Activated T-cell treated with anti-CD3 and anti-CD28 coated beads, Interleukin-2, amount 50 U/mL, for 1 hour (primary cell): ENCODE data around the gene MAB21L1.

ENCODE experiments used
- DNase-seq: peaks from one replicate; pipeline ENCODE4 v3.0.0-alpha.2; 2020

MAB21L1 gene

GRCh38 chr13:35479038-35479492, 2.6 kb upstream of the MAB21L1 start:
- DNase-seq, result no peak

DNA sequence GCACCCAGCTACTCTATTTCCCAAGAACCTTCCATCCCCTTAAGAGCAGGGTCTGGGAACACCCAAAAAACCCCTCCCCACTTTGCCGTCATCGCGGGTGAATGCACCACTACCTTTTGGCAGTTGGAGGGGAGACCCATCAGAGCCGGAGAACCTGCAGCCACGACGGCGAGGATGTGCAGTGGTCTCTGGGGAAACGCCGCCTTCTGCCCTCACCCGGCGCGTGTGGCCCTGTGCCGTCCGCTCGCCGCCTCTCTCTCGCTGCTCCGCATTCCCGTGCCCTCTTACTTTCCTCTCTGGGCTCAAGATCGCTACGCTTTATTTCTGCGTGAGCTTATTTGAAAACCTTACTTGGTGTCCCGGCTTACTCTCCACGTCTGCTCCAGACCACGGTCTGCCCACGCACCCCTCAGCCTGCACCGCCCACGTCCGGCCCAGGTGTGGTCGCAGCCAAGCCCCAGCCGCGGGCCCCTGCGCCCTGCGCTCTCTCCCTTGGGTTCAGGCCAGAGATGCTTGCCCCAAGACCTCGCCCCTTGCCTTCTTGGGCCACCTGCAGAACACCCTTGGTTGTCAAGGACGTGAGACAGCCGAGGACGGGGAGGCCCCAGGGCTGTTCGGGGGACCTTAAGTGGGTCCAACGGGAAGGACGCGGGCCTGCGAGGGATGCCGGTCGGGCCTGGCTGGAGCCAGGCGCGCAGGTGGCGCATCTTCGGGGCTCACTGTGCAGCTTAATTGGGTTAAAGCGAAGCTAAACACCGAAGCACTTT, 2.0 kb upstream of the MAB21L1 start:
- DNase-seq, result no peak

DNA sequence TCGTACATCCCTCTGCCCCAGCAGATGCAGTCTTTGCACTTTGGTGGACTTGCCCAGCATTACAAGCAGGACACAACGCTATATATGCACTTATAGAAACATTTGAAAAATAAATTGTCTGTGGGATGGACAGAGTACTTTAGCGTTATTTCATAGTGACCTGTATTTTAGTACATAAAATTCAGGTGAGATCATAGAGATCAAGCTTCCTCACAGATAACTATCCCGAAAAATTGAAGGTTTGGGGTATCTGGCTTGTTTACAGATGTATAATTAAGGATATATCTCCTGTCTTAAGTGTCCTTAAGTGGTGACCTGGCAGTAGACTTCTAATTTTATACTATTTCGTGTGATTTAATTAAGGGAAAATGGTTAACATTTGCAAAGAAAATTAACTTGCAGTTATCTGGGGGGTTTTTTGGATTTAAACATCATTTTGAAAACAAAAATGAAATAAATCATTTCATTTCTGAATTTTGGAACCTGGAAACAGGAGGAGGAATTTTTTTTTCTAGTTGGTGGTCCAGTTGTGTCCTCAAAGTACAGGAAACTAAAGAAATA, 977 bp upstream of the MAB21L1 start:
- no peak for DNase-seq

- DNase-seq, result no peak
Observed at GRCh38 chr13:35475212-35475959, 1.1 kb downstream of the MAB21L1 start.

DNA sequence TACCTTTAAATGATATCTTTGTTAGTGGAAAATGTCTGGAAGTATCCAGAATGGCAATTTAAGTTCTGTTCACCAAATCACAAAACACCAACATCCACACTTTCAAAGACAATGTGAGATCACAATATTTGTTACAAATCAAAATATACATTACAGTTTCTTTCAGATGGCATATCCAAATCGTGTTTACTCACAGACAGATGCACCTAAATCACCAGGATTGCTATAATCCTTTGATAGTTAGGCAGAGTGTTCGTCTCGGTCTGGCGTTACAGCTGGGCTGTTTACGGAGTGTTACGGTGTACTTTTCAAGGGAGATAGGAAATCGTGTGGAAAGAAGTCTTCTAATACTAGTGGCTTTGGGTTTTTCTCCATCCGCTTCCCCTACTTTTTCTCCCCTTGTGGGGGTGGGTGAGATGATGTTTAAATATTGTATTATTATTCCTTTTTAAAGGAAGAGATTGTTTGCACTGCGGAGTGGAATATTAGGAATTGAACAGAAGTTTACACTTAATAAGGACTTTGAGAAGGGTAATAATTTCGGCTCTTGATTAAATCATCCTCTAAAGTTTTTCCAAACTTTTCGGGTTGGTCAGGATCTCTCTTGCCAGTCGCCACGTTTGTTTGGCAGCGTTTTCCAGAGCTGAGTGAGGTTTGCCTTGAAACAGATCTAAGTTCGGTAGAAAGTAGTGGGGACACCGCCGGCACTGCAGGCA, 1.8 kb downstream of the MAB21L1 start:
- no peak for DNase-seq

DNA sequence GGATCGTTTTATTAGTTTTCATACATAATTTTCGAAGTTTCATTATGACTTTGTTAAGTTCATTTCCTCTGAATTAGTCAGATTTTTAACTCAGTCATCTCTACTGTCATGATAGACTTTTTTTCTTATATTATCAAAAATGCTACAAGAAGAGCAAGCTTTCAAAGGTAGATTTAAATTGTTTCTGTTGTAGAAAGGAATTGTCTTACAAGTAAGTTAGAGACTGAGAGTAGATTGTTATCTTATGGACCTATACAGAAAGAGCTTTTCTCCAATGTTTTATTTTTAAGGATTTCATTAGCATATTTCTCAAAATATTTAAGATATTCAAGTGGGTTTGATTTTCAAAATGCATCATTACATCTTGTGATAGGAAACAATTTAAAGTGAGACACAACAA, 2.7 kb downstream of the MAB21L1 start:
- no peak for DNase-seq

GRCh38 chr13:35473206-35473775, 3.2 kb downstream of the MAB21L1 start:
- DNase-seq, result no peak

DNA sequence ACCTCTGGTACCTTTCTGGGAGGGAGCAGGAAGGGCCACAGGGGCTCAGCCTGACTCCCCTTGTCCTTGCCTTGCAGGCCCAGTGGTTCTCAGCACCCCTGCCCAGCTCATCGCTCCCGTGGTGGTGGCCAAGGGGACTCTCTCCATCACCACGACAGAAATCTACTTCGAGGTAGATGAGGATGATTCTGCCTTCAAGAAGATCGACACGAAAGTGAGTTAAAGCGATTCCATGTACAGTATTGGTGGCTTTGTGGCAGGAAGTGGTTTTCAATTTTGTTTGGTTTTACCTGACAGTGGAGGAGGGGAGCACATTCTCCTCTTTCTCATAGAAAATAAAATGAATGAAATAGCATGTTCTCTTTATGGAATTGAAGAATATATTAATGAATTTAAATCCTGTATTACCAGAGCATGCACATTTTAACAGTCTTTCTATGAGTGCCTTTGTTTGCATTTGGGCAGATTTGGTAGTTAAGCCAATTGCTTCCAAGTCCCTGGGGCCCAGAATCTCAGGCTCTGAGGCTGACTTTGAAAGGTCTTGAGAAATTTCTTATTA, 4.1 kb downstream of the MAB21L1 start:
- no peak for DNase-seq

DNA sequence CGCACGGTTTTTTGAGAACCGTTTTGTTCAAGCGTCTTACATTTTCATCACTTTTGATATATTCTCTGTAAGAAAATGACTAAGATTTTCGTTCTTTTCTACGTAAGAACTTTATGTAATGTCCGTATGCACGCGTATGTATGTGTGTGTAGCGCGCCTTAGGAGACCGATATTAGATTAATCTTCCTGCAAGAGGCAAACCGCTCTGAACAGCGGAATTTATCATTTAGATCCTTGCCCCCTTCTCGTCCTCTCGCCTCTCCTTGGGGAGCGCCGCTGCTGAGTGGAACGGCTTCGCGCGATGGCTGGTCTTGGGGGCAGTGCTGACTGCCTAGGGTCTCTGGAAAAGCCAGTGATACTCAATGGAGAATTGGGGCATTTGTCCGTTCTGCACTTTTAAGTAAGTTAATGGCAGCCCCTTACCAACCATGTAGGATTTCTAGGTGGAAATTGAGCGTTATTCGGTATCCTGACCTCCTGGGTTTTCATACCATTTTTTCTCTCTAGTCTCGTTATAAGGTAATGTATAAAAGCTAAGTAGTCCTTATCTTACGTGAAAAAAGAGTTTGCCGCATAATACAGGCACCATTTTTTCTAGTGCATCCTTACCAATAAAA, 4.7 kb downstream of the MAB21L1 start:
- no peak for DNase-seq

DNA sequence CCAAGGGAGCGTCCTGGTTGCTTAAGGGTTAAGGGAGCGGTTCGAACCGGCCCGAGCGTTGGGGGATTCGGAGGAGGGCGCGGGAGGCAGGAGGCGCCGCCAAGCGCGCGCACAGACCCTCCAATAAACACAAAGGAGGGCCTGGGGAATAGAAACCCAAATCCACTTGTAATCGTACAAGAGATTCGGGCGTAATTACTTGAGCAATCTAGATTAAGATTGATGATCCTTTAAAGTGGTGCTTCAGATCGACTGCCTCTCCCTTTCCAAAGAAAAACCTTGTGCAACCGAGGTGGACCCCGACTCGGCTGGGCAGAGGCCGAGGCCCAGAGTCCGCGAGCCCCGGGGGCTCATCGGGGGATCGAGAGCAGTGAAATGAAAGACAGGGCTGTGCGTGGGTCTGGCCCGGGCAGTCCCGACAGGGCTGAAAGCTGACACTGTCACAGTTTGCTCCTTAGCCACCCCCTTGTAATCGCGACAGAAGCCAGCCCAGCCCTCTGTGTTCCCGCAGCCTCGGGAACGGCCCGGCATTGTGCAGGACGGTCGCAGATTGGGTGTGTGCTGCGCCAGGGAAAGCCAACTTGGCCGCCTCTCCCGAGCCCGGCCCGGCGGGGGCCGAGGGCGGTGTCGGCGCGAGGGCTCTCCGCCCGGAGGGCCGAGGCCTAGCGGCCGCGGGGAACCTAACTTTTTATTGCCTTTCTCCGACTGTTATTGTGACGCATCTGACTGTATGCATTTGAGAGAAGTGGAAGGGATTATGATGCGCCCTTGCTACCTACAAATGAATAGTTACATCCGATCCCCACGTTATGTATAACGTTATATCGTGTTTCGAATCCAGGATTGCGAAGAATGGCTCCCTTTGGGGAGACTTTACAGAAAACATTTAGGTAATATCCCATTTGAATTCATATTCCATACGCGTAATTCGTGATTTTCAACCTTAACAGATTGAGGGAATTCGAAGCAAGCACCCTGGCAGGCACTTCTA, 5.5 kb downstream of the MAB21L1 start:
- no peak for DNase-seq

- DNase-seq, result no peak
Observed at GRCh38 chr13:35469806-35470525, 6.5 kb downstream of the MAB21L1 start.

DNA sequence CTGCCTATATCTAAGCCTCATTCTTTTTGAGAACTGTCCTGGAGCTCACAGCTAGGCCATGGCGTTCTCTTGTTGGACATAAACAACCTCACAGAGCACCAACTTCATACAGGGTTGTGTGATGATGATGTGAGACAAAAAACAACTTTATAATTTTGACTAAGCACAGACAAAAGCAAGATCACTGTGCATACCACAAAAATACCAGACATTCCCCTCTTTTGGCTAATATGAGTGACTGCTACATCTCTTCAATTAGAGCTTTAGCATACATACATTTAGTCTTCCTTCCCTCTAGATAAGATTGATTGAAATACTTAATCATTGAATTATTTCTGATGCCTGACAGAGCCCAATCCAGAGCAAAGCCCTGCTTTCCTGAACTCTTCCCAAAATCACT, 8.3 kb downstream of the MAB21L1 start:
- no peak for DNase-seq

- no peak for DNase-seq
Observed at GRCh38 chr13:35465371-35465770, 11.1 kb downstream of the MAB21L1 start.

- DNase-seq, result no peak
Observed at GRCh38 chr13:35460061-35460460, 16.4 kb downstream of the MAB21L1 start.

- DNase-seq, result no peak
Observed at GRCh38 chr13:35457258-35457657, 19.2 kb downstream of the MAB21L1 start.

GRCh38 chr13:35455022-35455421, 21.5 kb downstream of the MAB21L1 start:
- DNase-seq, result no peak

DNA sequence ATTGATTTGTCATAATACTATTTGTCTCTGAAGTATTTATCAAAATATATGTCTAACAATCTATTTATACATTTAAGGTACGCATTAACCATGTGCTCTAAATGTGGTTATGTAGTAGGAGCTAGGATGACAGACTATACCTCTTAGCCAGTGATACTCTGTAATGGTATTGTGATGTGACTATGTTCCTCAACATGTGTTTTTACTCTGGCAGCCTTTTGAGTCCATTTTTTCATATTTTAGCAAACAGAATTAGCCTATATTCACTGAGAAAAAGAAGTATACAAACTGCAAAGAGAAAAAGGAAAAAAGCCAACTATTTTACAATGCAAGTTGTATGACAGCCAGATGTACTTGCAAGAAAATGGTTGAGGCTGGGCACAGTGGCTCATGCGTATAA, 26.7 kb downstream of the MAB21L1 start:
- no peak for DNase-seq

- no peak for DNase-seq
Observed at GRCh38 chr13:35448465-35448864, 28.0 kb downstream of the MAB21L1 start.
